NCI-H1417 (cell line): ENCODE measurements around the gene UQCC5.
A peak's percentile ranks its signal among the peaks of the same experiment; 100 is the strongest.
"Not testable (repeated sequence)": the region's sequence is repeated elsewhere in the genome, so short reads cannot be mapped to it uniquely, and the experiment has no call there.

Experiments
- DNase-seq, 3 experiments: peaks; one replicate each; lab custom pipeline; 2025; lab: John Stamatoyannopoulos, UW

Gene UQCC5

DNA sequence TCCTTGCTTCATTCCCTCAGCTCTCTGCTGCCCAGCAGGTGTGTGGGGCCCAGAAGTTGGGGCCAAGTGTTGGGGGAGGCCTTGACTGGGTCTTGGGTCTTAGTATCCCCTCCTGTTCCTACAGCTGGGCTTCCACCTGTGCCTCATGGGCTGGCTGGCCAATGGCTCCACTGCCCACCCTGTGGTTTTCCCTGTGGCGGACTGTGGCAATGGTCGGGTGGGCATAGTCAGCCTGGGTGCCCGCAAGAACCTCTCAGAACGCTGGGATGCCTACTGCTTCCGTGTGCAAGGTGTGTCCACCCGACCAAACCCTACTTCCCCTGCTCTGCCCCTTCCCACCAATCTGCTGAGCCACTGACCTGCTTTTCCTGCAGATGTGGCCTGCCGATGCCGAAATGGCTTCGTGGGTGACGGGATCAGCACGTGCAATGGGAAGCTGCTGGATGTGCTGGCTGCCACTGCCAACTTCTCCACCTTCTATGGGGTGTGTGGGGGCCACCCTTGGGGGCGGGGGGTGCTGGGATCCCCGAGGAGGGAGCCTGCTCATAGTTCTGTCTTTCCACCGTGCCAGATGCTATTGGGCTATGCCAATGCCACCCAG, 13.7 kb upstream of the UQCC5 start:
- no peak for DNase-seq

DNA sequence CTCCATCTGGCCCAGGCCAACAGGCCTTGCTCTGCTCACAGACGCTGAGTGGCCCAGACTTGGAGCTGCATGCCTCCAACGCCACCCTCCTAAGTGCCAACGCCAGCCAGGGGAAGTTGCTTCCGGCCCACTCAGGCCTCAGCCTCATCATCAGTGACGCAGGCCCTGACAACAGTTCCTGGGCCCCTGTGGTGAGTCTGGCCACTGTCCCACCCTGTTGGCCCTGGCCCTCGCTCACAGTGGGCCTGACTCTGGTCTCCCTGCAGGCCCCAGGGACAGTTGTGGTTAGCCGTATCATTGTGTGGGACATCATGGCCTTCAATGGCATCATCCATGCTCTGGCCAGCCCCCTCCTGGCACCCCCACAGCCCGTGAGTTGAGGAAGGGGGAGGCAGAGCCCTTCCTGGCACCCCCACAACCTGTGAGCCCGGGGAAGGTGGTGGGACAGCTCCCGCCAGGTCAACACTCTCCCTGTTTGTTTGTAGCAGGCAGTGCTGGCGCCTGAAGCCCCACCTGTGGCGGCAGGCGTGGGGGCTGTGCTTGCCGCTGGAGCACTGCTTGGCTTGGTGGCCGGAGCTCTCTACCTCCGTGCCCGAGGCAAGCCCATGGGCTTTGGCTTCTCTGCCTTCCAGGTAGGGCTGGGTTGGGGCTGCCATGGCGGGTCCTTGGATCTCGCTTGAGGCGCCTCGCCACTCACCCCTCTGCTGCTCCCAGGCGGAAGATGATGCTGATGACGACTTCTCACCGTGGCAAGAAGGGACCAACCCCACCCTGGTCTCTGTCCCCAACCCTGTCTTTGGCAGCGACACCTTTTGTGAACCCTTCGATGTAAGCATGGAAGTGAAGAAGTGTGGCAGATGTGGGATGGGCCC, 12.8 kb upstream of the UQCC5 start:
- DNase-seq: no peak

DNA sequence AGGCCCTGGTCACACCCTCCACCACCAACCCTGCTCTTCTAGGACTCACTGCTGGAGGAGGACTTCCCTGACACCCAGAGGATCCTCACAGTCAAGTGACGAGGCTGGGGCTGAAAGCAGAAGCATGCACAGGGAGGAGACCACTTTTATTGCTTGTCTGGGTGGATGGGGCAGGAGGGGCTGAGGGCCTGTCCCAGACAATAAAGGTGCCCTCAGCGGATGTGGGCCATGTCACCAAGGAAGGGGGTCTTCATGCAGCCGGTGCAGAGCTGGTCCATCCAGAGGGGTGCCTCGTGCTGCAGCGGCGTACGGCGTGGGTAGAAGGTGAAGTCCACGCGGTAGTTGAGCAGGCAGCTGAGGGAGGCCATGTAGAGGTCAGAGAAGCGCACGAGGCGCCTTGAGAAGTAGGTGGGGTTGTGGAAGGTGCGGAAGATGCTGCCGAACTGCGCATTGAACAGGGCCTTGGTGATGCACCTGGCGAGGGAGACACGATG, 12.1 kb upstream of the UQCC5 start:
- no peak for DNase-seq

DNA sequence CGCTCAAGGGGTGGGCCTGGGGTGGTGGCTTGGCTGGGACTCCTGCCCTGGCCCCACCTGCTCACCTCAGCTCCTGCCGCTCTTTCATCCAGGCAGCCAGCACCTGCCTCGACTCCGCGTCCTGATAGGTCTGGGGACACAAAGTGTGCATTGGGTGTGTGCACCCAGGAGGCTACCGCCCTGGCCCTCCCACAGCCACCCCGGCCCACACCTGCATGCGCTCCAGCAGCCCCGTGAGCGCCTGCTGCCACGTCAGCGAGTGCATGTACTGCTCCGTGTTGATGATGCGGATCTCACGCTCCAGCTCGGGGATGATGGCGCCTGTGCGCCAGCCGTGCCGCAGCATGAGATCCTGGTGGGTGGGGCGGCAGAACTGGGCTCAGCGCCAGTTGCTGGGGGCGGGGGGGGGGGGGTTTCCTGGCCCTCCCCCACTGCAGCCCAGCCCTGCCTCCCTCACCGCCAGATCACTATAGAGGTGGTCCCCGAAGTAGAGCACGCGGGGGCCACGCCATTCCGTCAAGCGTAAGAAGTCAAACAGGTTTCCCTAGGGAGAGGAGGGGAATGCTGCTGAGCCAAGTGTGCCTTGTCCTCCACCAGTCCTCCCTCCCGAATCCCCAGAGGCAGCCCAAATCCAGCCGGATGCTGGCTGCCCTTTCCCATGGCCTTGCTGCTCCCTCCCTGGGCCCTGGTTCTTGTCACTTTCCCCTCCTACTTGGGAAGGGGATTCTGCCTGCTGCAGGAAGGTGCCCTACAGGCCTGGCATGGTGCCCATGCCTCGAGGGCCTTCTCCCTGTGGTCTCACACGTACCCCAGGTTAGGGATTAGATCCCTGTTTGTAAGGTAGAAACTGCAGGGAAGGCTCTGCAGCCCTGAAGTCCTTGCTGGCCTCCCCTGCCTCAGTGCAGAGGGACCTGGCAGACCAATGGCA, 11.4 kb upstream of the UQCC5 start:
- DNase-seq: peak; percentile 32 to 60 (median 42)

DNA sequence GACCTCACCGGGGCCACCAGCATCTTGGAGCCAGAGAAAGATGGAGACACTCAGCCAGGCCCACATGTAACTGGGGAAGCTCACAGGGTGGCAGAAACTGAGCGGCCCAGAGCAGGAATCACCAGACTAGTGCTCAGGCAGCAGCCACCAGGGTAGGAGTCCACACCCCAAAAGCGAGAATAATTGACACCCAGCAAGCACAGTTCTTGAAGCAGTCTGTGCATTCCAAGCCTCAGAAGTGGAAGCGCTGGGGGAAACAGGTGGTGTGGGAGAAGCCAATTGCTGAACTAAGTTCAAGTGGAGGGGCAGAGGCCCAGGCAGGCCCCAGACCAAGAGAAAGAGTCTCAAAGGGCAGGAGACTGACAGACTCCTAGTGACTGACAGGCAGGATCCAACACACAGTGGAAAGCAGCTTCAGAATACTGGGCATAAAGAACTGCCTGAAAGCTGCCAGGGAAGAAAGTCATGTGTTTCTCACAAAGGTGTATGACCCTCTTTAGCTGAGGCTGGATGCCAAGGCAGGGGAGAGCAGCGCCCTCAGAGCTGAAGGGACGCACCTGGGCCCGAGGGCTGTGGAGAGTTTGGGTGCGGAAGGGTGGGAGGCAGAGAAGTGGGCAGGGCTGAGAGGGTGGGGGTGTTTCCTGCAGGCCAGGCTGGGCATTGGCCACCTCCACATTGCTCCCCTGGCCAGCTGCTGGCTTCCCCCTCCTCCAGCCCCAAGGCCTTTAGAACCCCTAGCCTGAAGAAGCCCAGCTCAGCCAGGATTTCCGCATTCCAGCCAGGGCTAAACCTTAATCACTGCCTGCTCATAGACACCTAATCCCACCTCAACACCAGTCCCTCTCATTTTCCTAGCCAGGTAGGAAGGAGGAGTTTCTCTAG, 10.5 kb upstream of the UQCC5 start:
- no peak for DNase-seq

DNA sequence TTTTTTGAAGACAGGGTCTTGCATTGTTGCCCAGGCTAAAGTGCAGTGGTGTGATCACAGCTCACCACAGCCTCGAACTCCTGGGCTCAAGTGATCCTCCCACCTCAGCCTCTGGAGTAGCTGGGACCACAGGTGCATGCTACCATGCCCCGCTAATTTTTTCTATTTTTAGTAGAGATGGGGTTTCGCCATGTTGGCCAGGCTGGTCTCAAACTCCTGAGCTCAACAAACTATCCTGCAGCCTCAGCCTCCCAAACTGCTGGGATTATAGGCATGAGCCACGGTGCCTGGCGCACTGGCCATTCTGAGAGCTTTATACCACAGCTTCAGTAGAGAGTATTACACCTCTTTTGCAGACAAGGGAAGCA, 9.8 kb upstream of the UQCC5 start:
- not testable (repeated sequence) for DNase-seq

DNA sequence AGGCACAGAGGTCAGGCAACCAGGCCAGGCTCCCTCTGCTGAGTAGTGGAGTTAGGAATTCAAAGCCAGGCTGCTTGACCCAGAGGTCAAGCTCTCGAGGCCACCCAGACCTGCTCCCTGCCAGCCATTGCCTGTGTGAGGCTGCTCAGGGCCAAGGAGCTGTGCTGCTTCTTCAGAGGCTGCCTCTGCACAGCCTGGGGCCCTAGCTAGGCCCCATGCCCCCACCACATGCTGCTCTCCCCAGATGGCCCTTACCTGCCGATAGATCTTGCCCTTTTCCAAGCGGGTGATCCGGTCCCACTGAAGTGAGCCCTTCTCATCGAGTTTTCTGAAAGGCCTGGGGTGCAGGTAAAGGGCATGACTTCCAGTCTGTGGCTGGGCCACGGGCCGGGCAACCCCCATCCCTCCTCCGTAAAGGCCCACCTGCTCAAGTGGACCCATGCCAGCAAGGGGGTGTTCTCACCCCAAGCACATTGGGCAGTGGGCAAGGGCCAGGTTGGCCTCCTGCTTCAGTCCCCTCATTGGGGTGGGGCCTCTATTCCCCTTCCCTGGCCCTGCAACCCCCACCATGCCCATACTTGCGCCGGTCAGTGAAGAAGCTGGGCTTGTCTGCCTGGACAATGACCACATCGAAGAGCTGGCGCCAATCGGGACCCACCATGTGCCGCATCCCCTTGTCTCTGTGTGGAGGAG, 9.2 kb upstream of the UQCC5 start:
- DNase-seq: no peak

DNA sequence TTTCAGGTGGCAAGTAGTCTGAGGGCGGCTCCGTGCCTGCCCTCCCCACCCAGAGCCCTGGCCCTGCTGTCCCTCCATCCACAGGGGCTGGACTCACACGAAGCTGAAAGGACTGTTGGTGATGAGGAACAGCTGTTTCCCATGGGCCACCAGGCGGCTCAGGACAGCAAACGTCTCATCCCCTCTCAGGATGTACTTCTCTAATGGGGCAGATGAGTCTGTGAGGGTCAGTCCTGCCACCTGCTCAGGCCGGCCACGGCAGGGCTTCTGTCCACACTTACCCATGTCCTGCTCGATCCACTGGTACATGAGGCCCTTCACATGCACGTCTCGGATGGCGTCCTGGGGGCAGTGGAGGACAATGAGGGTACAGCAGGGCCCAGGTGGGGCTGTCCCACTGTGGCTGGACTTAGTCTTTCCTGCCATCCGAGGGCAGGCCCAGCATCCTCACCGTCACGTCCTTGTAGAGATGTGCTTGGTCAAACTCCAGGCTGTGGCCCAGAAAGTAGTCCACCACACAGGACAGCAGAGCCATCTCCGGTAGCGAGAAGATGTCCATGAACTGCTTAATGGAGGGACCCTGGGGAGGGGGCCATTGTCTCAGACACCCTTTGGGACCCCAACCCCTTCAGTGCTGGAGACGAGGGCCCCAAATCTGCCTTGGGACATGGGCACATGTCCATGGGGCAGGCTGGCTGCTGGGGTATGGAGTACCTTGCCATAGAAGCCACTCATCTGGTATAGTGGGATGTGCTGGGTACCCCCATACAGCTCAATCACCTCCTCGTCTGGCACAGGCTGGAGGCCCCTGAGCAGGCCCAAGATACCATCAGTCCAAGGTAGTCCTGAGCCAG, 8.4 kb upstream of the UQCC5 start:
- DNase-seq: no peak

DNA sequence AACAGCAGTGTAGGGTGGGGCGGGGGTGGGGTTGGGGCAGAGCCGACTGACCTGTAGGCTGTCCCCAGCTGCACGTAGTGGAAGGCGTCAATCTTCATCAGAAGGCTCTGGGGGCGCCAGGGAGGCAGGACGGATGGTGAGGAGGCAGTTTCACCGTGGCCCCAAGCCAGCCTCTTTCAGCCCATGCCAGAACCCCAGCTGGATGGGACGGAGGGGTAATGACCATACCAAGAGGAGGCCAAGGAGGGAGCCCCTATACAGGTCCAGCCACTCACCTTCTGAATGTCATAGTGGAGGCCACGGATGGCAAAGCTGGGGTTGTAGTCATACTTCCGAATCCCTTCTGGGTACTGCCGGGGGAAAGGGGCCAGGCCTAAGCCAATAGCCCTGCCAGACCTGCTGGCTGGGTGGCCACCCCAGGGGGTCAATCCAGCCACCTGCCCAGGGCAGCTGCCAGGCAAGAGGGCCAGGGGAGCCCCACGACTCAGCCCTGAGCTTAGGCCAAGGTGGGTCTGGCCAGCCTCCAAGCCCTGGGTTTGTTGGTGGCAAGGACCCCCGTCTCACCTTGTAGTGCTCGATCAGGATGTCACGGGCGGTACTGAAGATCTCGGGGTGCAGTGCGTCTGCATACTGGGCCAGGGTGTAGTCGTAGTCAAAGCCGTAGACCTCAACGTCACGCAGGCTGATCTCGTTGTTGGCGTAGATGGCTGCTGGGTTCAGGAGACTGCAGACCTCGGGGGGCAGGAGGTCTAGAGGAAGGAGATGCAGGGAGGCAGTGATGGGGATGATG, 7.6 kb upstream of the UQCC5 start:
- DNase-seq: no peak

DNA sequence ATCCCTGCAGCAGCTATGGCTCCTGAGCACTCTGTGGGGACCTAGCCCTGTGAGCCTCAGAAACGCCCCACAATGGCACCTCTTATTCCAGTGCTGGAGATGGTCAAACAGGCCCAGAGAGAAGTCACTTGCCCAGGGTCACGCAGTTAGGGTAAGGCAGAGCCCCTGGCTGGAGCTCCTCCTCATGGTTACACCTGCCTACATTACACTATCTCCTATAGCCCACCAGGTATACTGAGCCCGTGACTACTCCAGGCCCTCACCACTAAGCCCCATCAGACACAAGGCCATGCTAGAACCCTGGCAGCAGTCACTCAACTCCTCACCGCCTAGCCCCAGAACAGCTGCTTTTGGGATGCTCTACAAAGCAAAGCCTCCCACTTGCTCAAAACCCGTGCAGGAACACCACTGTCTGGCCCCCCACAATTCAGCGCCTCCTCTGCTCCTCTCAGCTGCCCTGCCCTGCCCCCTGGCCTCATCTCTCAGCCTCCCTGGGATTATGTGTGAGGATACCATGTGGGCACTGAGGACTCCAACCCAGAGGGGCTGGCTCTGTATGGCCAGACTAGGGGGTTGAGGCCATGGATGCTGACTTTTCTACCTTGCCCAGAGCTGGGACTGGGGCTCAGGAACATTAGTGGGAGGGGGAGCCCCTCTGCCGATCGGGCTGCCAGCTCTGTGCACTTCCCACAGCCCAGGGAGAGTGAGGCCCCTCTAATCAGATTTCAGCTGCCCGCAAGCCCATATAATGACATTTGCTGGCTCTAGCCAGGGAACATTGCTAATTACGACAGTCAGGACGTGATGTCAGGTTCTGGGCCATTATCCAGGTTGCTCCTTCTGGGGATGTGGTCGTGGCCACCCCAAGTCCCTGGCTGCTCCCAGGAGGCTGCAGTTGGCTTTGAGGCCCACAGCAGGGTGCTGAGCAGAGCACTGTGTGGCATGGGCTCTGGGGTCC, 6.8 kb upstream of the UQCC5 start:
- DNase-seq: no peak

DNA sequence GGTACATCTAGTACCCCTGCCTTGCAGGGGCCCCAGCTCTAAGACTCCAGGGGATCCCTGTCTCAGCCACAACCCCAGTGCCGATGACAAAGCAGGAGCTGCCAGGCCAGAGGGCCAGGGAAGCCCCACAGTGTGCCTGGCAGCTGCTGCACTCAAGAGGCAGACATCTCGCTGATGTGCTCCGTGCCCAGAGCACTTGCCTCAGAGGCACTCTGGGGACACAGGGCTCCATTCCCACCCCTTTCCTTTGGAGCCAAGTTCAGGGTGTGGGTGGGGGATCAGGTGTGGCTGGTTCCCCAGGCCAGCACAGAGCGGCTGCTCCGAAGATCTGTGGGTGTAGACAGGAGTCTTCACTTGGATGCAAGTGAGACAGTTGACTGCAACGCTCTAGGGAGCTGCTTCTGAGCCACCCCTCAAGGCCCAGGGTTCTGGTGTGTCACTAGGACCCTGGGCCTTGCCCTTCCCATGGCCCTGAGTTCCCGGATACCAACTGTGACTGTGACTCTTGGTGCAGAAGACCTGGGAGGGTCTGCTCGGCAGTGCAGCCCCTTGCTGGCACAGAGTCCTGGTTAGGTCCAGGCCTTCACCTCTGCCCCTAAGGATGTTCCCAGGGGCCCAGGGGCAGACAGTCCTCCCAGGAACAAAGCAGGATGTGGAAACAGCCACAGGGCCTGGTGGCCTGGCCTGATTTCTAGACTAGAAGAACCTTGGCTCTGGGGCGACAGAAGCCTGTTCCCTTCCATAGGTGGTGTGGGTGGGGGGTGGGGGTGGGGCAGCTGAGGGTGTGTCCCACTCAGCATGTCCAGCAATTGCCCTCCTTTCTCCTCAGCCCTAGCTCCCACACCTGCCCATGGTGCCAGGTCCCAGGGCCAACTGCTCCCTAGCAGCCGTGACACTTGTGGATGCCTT, 5.2 kb upstream of the UQCC5 start:
- no peak for DNase-seq

DNA sequence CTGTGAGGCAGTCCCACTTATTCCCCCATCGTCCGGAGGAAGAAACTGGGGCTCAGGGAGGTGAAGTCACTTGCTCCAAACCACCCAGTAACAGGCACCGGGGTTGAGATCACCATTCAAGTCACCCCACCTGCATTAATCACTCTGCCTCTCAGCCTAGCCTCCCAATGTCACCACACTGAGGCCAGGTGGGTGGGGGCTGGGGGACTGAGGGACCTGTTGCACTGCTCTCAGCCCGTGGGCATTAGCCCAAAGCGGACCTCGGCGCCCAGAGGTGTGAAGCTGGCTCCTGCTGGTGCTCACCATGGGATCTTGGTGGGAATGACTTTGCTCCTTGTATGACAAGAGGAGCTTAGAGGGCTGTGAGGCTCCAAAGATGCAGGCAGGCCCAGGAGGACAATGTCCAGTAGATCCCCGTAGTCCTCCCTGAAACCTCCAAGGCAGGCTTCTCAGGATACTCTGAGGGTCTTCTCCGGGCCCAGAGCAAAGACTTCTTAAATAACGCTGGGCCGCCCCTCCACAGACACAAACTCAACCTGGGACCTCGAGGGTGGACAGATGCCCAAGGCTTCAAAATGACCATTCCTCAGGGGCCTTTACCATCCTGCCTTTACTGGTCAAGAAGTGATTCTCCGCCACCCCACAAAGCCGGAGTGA, 4.4 kb upstream of the UQCC5 start:
- no peak for DNase-seq

DNA sequence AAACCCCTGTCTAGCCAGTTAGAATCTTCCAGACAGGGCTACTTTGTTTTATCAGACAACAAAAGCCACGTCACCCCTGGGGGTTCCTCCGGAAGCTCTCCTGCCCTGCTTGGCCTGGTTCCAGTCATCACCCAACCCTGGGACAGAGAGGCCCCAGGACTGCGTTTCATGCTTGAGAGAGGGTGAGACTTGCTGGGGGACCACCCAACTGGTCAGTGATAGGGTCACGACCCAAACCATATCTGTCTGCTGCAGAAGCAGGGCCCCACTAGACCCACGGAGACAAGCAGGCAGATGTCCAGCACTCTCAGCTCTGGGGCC, 3.9 kb upstream of the UQCC5 start:
- peak in 1 of 3 experiments; percentile 45 for DNase-seq

DNA sequence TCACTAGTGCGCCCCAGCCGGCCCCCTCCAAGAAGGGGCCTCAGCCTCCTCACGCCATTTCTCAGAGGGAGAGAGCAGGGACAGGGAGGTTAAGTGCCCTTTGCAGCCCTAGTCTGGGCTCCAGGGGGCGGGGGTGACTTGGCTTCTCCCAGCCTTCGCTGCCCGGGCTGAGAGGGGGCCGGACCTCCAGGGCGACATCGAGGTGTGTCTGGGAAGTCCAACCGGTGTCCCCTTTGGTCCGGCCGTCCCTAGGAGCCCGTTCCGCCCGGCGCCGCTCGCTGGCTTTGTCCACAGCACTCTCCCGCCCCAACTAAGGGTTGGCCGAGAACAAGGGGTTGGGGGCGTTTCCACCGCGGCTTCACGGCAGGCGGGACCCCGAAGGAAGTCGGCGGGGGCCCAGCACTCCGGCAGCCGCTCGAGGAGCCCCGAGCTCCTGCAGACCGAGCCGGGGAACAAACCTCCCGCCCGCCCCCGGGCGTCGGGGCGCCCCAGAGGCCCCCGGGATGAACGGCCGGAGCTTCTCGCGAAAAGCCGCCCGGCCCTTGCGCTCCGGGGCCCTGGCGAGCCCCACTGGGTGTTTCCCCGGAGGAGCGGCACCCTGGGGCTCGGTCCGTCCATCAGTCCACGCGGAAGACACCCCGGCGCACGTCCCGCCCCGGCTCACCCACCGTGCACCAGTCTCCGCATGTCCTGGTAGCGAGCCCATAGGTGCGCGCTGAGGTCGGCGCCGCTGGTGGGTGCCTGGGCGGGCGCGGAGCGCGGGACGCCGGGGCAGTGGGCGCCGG, 3.4 kb upstream of the UQCC5 start:
- peak in 2 of 3 experiments; percentile 48 to 56 for DNase-seq

DNA sequence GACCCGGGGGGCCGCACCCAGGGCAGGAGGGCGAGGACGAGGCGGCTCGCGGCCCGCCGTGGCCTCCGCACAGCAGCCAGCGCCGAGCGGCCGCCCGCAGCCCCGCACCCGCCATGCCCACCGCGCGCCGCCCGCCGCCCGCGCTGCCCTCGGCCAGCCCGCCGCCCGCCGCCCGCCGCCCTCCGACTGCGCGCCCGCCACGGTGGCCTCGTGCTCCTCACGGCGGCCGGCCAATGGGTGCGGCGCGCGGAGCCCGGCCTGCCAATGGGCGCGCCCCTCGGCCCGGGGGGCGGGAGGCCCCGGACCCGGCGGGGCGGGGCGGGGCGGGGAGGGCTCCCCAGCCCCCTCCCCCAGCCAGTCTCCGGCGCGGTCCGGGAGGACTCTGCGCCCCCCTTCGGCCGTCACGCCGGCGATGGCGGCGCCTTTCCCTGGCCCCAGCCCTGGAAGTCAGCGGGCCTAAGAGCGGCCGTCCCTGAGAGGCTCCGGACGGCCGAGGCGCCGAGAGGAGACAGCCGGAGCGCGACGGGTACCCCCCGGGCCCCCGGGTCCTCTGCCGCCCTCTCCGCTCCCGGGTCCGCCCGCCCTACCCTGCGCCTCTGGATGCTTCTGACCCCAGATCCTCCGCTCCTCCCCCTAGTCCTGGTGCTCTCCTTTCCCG, 2.7 kb upstream of the UQCC5 start, which contains the start of gene NT5DC2:
Gene NT5DC2 (minus strand): TSS at position 235 of the 658 bp plus-strand sequence. CDS start 120 bp downstream, at position 115.
- DNase-seq: peak; percentile 69 to 83 (median 78)
